ACC112 (cell line): Measurements from ENCODE around the gene UNC5C.
A peak's percentile ranks its signal among the peaks of the same experiment; 100 is the strongest.

Experiments used
- H2AFZ ChIP-seq: fragments of 200-600 bp; sonication (generic); one replicate; pipeline ENCODE4 v1.6.0; 2017; ENCODE audit warnings: antibody characterized with exemption, low read length; ENCODE audit not compliant: unreplicated experiment
- H3K27ac ChIP-seq: fragments of 200-600 bp; sonication (generic); 2 replicates; pipeline ENCODE4 v1.5.1; 2014; ENCODE audit warnings: low read depth, mild to moderate bottlenecking, antibody characterized with exemption, low read length, moderate library complexity
- H3K27me3 ChIP-seq: fragments of 200-600 bp; sonication (generic); 2 replicates; pipeline ENCODE4 v1.6.1; 2014; ENCODE audit warnings: mild to moderate bottlenecking, antibody characterized with exemption, low read length, moderate library complexity, mixed read lengths; ENCODE audit not compliant: insufficient read depth
- H3K36me3 ChIP-seq: fragments of 200-600 bp; sonication (generic); 2 replicates; pipeline ENCODE4 v1.6.1; 2016; ENCODE audit warnings: mild to moderate bottlenecking, antibody characterized with exemption, low read length, moderate library complexity, mixed read lengths; ENCODE audit not compliant: insufficient read depth
- H3K4me1 ChIP-seq: fragments of 200-600 bp; sonication (generic); one replicate; pipeline ENCODE4 v1.6.1; 2016; ENCODE audit warnings: low read length, mixed read lengths; ENCODE audit not compliant: insufficient read depth, unreplicated experiment, control insufficient read depth
- H3K4me3 ChIP-seq: fragments of 200-600 bp; sonication (generic); 2 replicates; pipeline ENCODE4 v1.5.1; 2014; ENCODE audit warnings: mild to moderate bottlenecking, low read depth, low read length
- H3K79me2 ChIP-seq: fragments of 200-600 bp; sonication (generic); one replicate; pipeline ENCODE4 v1.6.0; 2016; ENCODE audit warnings: low read length; ENCODE audit not compliant: control insufficient read depth, unreplicated experiment, insufficient read depth

The UNC5C gene

DNA sequence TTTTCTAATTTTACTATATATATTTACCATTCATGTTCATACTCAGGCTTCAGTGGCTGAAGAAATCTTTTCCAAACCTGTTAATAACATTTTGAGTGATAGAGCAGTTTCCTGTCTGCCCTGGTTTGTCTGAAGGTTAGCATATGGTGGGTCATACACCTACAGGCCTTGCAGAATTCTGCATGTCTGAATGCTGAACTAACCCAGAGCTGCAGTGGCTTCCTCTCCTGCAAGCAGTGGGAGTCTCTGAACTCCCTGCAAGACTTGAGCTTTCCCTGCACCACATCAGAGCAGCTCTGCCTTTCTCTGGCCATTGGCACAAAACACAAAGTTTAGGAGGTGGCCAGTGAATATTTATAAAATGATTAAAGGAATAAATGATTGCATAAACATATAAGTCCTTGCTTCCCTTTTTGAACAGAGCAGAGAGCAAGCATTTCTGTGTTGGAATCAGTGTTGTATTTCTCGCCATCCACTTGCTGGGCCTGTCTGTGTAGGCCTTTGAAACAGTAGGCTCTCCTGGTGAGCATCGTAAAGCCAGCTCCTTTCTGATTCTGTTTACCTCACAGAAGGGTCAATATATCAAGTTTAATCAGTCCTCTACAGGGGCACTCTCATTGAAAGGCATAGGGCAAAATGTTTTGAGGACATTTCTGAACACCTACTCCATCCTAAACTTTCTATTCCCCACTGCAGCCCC, 15.0 kb upstream of the UNC5C start:
- H3K27me3 ChIP-seq, result no peaks in the 10 kb centered on the region
- no peak overlapping the region for H3K4me3 ChIP-seq
- no peaks in the 10 kb centered on the region for H3K79me2 ChIP-seq
- H3K4me1 ChIP-seq, result no peaks in the 10 kb centered on the region
- H2AFZ ChIP-seq, result no peak overlapping the region
- no peaks in the 10 kb centered on the region for H3K36me3 ChIP-seq
- H3K27ac ChIP-seq, result no peak overlapping the region

DNA sequence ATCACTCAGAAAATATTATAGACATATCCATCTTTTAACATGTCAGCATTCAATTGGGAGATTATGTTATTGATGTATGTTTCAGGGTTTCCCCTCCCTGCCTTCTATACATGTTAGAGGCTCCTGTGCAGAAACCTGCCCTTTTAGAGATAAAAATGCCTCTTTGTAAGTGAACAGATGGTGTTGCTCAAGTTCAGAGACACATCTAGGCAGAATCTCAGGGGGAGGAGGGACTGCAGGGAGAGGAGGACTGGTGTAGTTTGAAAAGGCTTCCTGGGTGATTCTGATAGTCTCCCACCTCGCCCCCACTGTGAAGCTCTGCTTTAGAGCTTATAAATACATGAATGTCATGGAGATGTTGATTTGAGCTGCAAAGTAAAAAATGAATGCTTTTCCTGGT, 12.0 kb upstream of the UNC5C start:
- Histone ChIP-seq H3K36me3 (no peaks in the 10 kb centered on the region), H3K27ac (no peak overlapping the region), H3K27me3 (no peaks in the 10 kb centered on the region), H3K79me2 (no peaks in the 10 kb centered on the region), H2AFZ (no peak overlapping the region), H3K4me1 (no peaks in the 10 kb centered on the region), H3K4me3 (no peak overlapping the region)

DNA sequence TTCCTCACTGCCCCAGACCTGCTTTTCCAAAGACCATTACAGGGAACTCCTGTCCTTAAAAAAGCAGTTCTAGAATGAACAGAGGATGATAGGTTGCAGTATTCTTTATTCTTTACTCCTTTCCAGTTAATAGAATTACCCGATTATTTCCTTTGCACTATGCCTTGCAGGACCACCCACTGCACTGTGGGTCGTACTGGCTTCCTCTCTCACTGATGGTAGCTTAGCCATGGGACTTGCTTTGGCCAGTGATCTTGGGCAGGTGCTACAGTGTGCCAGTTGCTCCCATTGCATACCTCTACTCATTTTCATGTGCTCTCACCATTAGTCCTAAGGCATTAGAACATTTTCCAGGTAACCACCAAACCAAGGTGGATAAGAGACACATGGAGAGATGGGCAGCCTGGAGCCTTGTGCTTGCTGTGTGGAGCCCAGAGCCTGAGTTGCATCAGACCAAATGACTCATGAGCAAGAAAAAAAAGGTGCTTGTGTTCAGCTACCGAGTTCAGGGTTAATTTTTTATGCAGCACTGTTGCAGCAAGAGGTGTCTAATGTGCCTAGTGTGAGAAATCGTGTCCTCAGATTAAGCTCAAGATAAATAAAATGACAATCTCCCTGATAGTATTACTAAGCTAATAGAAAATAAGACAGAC, 7.6 kb upstream of the UNC5C start:
- H3K4me3 ChIP-seq, result no peak overlapping the region
- H3K27me3 ChIP-seq, result peaks cover 15% of the 10 kb centered on the region
- H3K36me3 ChIP-seq, result no peaks in the 10 kb centered on the region
- no peak overlapping the region for H3K27ac ChIP-seq
- no peak overlapping the region for H2AFZ ChIP-seq
- H3K4me1 ChIP-seq, result no peaks in the 10 kb centered on the region
- H3K79me2 ChIP-seq, result no peaks in the 10 kb centered on the region

DNA sequence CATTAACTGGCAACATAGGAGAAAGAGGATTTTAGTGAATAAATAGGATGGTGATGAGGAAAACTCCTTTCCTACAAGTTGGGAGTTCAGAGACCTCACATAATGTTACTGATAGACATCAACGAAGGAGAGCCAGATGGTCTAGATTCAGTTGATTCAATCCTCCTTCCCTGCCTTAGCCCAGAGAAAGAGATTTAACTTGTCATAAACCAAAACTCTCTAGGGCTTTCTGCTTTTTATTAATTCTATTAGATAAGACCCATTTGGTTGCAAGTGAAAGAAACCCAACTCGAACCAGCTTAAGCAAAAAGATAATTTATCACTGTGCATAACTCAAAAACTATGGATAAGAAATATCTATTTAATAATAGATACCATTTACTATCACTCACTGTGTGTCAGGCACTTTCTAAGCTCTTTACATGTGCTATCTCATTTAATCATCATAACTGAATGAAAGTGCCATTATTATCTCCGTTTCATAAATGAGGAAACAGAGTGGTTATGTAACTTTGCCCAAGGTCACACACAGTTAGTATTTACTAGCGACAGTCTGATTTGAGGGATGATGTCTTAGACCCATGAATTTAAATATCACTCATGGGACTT, 4.3 kb upstream of the UNC5C start:
- no peaks in the 10 kb centered on the region for H3K36me3 ChIP-seq
- H3K27me3 ChIP-seq, result peaks cover 47% of the 10 kb centered on the region
- no peak overlapping the region for H3K4me3 ChIP-seq
- H3K79me2 ChIP-seq, result no peaks in the 10 kb centered on the region
- peaks cover 3% of the 10 kb centered on the region for H3K4me1 ChIP-seq
- no peak overlapping the region for H3K27ac ChIP-seq
- H2AFZ ChIP-seq, result no peak overlapping the region

DNA sequence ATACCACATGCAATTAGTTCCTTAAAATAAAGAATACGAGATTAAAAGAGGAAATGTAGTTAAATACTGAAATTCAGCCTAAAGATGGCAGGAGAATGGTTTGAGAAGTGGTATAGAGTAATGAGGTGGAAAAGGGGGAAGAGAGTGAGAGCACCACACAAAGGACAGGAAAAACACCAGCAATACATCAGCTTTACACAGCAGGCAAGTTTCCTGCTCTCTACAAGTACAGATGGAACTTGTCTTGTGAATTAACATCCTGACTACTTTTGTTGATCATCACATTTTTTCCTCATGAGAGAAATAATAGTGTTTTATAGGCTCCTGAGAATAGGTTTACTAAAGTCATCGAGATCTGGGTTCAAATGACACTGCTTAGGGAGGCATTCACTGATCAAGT, 2.9 kb upstream of the UNC5C start:
- Histone ChIP-seq H3K27ac (no peak overlapping the region), H3K27me3 (peaks cover 61% of the 10 kb centered on the region)

DNA sequence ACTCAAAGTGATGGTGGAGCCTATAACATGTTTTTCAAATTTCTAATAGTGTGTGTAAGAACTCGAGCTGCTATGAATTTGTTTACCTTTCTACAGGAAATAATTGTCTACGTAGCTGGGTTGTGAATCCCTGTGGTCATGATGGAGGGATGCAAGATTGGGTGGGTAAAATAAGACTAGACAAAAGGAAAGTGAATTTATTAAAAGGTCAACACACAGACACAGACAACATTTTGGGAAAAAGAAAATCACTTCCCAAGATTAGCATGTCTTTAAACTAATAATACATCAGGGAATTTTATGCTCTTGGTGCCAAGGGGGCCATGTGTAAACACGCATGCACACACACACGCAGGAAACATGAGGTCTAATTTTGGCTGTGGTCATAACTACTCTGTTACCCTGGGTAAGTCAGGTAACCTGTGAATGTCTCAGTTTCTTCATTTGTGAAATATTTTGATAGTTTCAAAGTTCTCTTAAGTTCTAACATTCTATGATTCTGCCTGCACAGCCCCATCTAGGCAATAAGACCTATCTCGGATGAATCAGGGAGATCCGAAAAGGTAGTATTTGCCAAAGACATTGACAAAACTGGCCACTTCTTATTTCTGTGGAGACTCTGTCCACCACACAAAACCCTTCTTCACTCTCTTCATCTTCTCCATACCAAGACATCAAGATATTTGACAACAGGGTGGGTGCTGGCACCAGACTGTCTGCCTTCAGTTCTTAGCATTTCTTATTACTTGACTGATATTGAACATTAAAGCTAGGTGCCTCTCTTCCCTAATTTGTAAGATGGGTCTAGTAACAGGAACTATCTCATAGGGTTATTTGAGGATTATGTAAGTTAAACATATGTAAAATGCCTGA, 1.6 kb upstream of the UNC5C start:
- no peaks in the 10 kb centered on the region for H3K79me2 ChIP-seq
- H3K4me3 ChIP-seq, result peak overlapping the region; percentile 75
- H3K27ac ChIP-seq, result no peak overlapping the region
- H3K36me3 ChIP-seq, result no peaks in the 10 kb centered on the region
- H3K4me1 ChIP-seq, result peaks cover 3% of the 10 kb centered on the region
- peaks cover 71% of the 10 kb centered on the region for H3K27me3 ChIP-seq
- H2AFZ ChIP-seq, result no peak overlapping the region

More for the DNA sequence above, 2.9 kb upstream of the UNC5C start:
- no peak overlapping the region for H3K4me3 ChIP-seq
- H3K36me3 ChIP-seq, result no peaks in the 10 kb centered on the region
- H2AFZ ChIP-seq, result no peak overlapping the region
- peaks cover 3% of the 10 kb centered on the region for H3K4me1 ChIP-seq
- H3K79me2 ChIP-seq, result no peaks in the 10 kb centered on the region

DNA sequence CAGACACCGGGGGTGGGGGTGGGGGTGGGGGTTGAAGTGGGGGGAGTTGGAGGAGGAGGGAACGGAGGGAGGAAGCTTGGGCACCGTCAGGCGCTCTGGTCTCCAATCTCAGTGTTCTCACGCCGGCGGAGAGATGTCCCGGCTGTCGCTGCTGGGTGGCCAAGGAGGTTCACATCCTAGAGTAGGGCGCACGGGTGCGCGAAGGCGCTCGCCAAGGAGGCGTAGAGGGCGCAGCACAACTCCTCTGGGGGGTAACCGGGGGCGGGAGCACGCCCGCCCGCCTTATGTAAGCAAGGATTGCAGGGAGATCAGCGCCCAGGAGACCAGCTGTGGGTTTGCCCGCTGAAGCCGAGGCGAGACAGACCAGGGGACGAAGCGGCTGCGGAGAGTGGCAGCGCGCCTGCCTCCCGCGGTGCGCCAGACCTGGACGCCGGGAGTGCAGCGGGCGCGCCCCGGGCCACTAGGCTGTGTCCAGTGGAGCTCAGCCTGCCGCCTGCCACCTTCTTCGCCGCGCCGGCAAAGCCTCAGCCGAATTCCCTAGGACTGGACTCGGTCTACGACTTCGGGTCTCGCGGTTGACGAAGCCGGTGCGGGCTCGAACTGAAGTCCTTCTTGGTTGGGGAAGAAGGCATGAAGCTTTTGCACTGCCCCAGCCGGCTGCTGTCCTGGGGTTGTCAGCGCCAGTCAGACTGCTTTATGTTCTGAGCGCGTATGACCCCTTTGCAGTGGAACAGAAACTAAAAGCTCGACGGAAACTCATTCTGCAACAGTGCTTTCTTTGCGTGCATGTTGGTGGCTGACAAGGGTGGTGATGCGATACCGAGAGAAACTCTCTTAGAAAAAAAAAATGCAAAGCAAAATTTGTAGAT, 707 bp upstream of the UNC5C start:
- H3K27ac ChIP-seq, result no peak overlapping the region

DNA sequence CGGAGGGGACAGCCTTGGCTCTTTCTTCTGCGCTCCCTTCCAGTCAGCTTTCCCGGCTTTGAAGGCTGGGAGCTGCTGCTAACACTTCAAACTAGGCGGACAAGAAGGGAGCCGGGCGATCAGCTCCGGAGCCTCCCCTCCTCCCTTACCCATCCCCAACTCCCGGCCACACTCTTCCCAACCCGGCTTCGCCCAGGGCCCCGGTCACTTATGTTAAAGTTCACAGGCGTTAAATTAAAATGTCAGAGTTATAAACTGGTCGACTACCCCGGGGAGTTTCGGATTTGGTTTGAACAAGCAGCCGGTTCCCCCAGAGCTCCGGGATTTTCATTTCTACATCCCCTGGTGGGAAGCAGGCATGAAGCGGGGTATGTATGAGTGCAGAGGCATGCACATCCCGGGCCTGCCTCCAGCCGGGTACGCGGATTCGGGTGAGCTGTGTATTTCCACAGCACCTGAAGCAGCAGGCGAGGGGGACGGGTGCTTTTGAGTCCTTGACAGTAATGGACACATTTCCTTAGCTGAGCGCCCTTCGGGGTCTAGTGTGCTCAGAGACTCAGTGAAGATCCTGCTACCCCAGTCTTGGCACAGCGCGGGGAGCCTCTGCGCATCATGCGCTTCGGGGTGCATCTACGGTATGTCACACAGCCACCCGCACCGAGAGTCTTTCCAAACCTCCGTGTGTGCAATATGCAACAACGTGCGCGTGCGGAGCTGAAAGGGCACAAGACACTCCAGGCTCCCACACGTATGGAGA, 880 bp downstream of the UNC5C start:
- Histone ChIP-seq H3K36me3 (no peaks in the 10 kb centered on the region), H3K79me2 (no peaks in the 10 kb centered on the region), H3K4me3 (peak overlapping the region; percentile 52), H3K4me1 (peaks cover 3% of the 10 kb centered on the region), H3K27ac (no peak overlapping the region), H2AFZ (peak overlapping the region; percentile 36), H3K27me3 (peaks cover 95% of the 10 kb centered on the region)

More for the DNA sequence above, 707 bp upstream of the UNC5C start:
- peaks cover 80% of the 10 kb centered on the region for H3K27me3 ChIP-seq
- H3K36me3 ChIP-seq, result no peaks in the 10 kb centered on the region
- H3K4me3 ChIP-seq, result peak overlapping the region; percentile 75
- peaks cover 3% of the 10 kb centered on the region for H3K4me1 ChIP-seq
- H2AFZ ChIP-seq, result no peak overlapping the region
- no peaks in the 10 kb centered on the region for H3K79me2 ChIP-seq

DNA sequence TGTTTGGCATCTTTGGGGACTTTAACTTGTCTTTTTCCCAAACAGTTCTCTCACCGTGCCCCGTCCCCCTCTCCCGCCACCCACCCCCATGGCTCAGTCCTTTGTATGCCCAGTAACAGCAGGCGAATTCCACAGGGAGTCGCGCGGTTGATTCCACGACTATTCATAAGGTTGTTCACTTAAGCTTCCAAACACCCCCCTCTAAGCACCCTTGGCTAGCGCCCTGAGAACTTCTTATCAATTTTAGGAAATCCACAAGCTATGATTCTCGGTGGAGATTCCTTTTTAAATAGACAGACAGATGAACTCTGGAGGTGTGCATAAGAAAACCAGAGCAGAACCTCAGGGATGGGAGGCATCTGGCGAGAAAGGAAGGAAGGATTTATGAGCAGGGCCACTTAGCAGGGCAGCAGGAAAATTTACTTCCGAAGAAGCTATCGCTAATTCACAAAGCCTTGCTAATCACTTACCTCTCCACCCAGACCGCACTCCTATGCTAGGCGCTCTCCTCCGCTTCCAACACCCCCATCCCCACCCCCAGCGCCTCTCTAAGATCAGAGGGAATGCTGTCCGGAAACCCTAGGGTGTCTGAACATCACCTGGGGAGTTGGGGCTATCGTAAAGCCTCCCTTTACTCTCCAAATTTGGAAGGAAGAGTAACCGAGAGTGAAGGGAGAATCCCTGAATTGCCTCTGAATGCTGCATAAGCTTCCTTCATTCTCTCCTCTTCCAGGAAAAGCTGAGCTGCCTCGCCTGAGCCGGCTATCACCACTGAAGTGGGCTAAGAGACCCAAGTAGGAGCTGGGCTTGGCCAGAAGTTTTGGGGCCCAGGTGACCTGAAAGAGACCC, 1.7 kb downstream of the UNC5C start:
- Histone ChIP-seq H3K27ac (no peak overlapping the region), H3K79me2 (no peaks in the 10 kb centered on the region), H3K36me3 (no peaks in the 10 kb centered on the region), H3K4me1 (peaks cover 3% of the 10 kb centered on the region), H3K27me3 (peaks cover 98% of the 10 kb centered on the region), H3K4me3 (peak overlapping the region; percentile 52), H2AFZ (no peak overlapping the region)
